Cardiac fibroblast (primary cell): ENCODE data around the gene SRPK2.
"Not testable (repeated sequence)": the region's sequence is repeated elsewhere in the genome, so short reads cannot be mapped to it uniquely, and the experiment has no call there.

ENCODE experiments used
- DNase-seq, 2 donors: peaks; one replicate each; pipeline versions ENCODE4 v3.0.0 to v3.0.0-alpha.2; 2010; ENCODE audit warnings: low read depth in 2 of 2
- H3K4me3 ChIP-seq, 2 donors: replicated peaks in 1 of 2; 1 replicate in 1 of 2; 2 replicates in 1 of 2; pipeline ENCODE4 v1.5.1; 2011; ENCODE audit warnings: low read depth in 2 of 2, low read length in 2 of 2, mild to moderate bottlenecking in 2 of 2, moderate library complexity in 1 of 2
- CTCF ChIP-seq: IDR thresholded peaks from one replicate; pipeline ENCODE4 v1.5.1; 2011; ENCODE audit warnings: low read depth, mild to moderate bottlenecking, low read length, inconsistent platforms

Gene SRPK2

GRCh38 chr7:105388356-105389087, at the start of gene SRPK2:
SRPK2 (minus strand) TSS chr7:105388921.
- DNase-seq = peak; percentile 67 to 76
- peak within 1 kb of the TSS; percentile 75 to 80 for H3K4me3 ChIP-seq
- TF ChIP-seq CTCF = no peak

- TF ChIP-seq CTCF = no peak
- DNase-seq = no peak
- no peak overlapping the region for H3K4me3 ChIP-seq
Observed at GRCh38 chr7:105438254-105438653, 49.5 kb upstream of the SRPK2 start.

- not testable (repeated sequence) for H3K4me3 ChIP-seq, DNase-seq
Observed at GRCh38 chr7:105437356-105437755, 48.6 kb upstream of the SRPK2 start.

- DNase-seq = peak; percentile 60 to 71
- H3K4me3 ChIP-seq = no peak overlapping the region
- TF ChIP-seq CTCF = peak; percentile 56
Observed at GRCh38 chr7:105429746-105430612, 41.3 kb upstream of the SRPK2 start.

GRCh38 chr7:105426606-105427146, 38.0 kb upstream of the SRPK2 start:
- H3K4me3 ChIP-seq = no peak overlapping the region
- DNase-seq = no peak
- TF ChIP-seq CTCF = no peak

- no peak overlapping the region for H3K4me3 ChIP-seq
- TF ChIP-seq CTCF = no peak
- DNase-seq = no peak
Observed at GRCh38 chr7:105423987-105424386, 35.3 kb upstream of the SRPK2 start.

- no peak overlapping the region for H3K4me3 ChIP-seq
- TF ChIP-seq CTCF = no peak
- DNase-seq = no peak
Observed at GRCh38 chr7:105413887-105414437, 25.2 kb upstream of the SRPK2 start.

- H3K4me3 ChIP-seq, DNase-seq: not testable (repeated sequence)
Observed at GRCh38 chr7:105410774-105411173, 22.1 kb upstream of the SRPK2 start.

- not testable (repeated sequence) for H3K4me3 ChIP-seq, DNase-seq
Observed at GRCh38 chr7:105409775-105410174, 21.1 kb upstream of the SRPK2 start.
